Measurements from ENCODE around the gene FOXD4L5. TPM values are rescaled to one million over a fixed set of nuclear protein-coding genes. Genes with fewer than 3 reads are reported as not detected.
A peak's percentile ranks its signal among the peaks of the same experiment; 100 is the strongest.
"Not testable (repeated sequence)": the region's sequence is repeated elsewhere in the genome, so short reads cannot be mapped to it uniquely, and the experiment has no call there.

The FOXD4L5 gene
- total RNA-seq (2022), result 0.49 and 0.52 TPM in 2 replicates
- percentile 25 among the genes with signal in this experiment for Bru-seq, nascent RNA
- percentile 25 among the genes with signal in this experiment for BruChase-seq, experiment 1, labeled RNA remaining after a 6-hour chase
- percentile 25 among the genes with signal in this experiment for BruChase-seq, experiment 2, labeled RNA remaining after a 2-hour chase
- long read RNA-seq, result 0 reads

GRCh38 chr9:65285109-65285508 lies at the start of gene FOXD4L5:
Gene FOXD4L5, minus strand, starts transcription at chr9:65285209. Its CDS starts 832 bp downstream, at chr9:65284377.
- H3K9me3 Mint-ChIP-seq (ENCODE audit: unreplicated experiment); DNase-seq (ENCODE audit: unreplicated experiment); H3K4me3 Mint-ChIP-seq (ENCODE audit: unreplicated experiment); H3K27ac Mint-ChIP-seq (ENCODE audit: low read depth, unreplicated experiment); CTCF ChIA-PET; POLR2A ChIA-PET; H3K27me3 Mint-ChIP-seq (ENCODE audit: insufficient read depth, unreplicated experiment); intact Hi-C loops (cut with micrococcal nuclease); H3K36me3 Mint-ChIP-seq (ENCODE audit: insufficient read depth, unreplicated experiment); H3K4me1 Mint-ChIP-seq (ENCODE audit: insufficient read depth, unreplicated experiment); BruUV-seq (replicated peaks): not testable (repeated sequence)

- H3K4me3 Mint-ChIP-seq (ENCODE audit: unreplicated experiment); BruUV-seq (replicated peaks); POLR2A ChIA-PET; H3K4me1 Mint-ChIP-seq (ENCODE audit: insufficient read depth, unreplicated experiment); H3K27ac Mint-ChIP-seq (ENCODE audit: low read depth, unreplicated experiment); DNase-seq (ENCODE audit: unreplicated experiment); H3K9me3 Mint-ChIP-seq (ENCODE audit: unreplicated experiment); CTCF ChIA-PET; intact Hi-C loops (cut with micrococcal nuclease); H3K36me3 Mint-ChIP-seq (ENCODE audit: insufficient read depth, unreplicated experiment); H3K27me3 Mint-ChIP-seq (ENCODE audit: insufficient read depth, unreplicated experiment): not testable (repeated sequence)
These were observed 1.1 kb downstream of the FOXD4L5 start for GRCh38 chr9:65283943-65284342.

- H3K4me1 Mint-ChIP-seq (ENCODE audit: insufficient read depth, unreplicated experiment); H3K27ac Mint-ChIP-seq (ENCODE audit: low read depth, unreplicated experiment); H3K9me3 Mint-ChIP-seq (ENCODE audit: unreplicated experiment); H3K4me3 Mint-ChIP-seq (ENCODE audit: unreplicated experiment); BruUV-seq (replicated peaks); CTCF ChIA-PET; DNase-seq (ENCODE audit: unreplicated experiment); POLR2A ChIA-PET; intact Hi-C loops (cut with micrococcal nuclease); H3K36me3 Mint-ChIP-seq (ENCODE audit: insufficient read depth, unreplicated experiment); H3K27me3 Mint-ChIP-seq (ENCODE audit: insufficient read depth, unreplicated experiment): not testable (repeated sequence)
These were observed 2.0 kb downstream of the FOXD4L5 start for GRCh38 chr9:65282976-65283375.

All from MCF 10A (cell line).